AG04449 (cell line): Measurements from ENCODE around the gene DENND4A.

Experiments
- CTCF ChIA-PET: fragments of 350-600 bp; formaldehyde crosslinking; extraction: SDS; loops from one replicate; lab custom pipeline; 2021; ENCODE audit warnings: antibody characterized with exemption; lab: Yijun Ruan, JAX
- POLR2A ChIA-PET: fragments of 400-600, 350-600 bp; formaldehyde crosslinking; extraction: SDS; loops from one replicate; lab custom pipeline; 2020; ENCODE audit warnings: antibody characterized with exemption, inconsistent platforms; lab: Yijun Ruan, JAX
- DNase-seq: peaks from one replicate; pipeline ENCODE4 v3.0.0-alpha.2; 2010; ENCODE audit warnings: low read depth, low spot score
- H3K4me3 ChIP-seq: 2 replicates; pipeline ENCODE4 v1.5.1; 2011; ENCODE audit warnings: low read depth, mild to moderate bottlenecking, control low read depth, low read length
- CTCF ChIP-seq: IDR thresholded peaks from one replicate; pipeline ENCODE4 v1.5.1; 2011; ENCODE audit warnings: mild to moderate bottlenecking, moderate library complexity, low read length, control low read depth, inconsistent platforms; ENCODE audit not compliant: insufficient read depth; ENCODE audit errors: missing control alignments

Gene DENND4A

DNA sequence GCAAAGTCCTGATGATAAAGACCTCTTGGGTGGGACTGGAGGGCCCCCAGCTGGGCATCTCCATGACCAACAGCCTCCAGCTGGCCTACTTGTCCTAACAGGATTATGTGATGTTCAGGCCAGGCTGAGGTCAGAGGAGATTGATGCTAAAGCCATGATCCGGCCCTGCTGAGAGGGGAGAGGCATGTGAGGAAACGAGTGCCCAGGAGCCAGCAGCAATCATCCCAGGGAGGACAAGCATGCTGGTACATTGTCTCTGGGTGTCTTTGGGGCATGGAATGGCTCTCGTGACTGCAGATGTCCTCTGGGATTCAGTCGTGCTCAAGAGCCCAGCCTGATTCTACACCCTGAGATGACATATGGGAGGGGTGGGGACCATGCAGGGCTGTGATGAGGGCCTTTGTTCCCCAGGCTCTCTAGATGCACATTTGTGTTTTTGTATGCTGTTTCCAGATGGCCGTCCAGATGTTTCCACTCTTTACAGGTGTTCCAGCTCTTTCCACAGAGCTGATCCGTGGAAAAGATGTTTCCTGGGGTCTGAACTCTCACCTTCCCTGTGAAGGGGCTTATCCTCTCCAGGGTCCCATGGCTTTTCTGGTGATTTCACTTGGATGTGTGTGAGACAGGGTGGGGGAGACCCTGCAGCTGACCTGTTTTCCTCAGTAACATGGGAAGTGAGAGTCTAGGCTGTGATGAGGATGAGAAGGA is 150.2 kb downstream of the DENND4A start:
- CTCF ChIA-PET = interaction anchor here (0.6 to 11.0 kb wide), 8 partner anchors 10 to 337 kb away, joined by 3 to 136 read pairs (median 4); no protein-coding TSS in a partner anchor
- TF ChIP-seq CTCF = no peak
- POLR2A ChIA-PET = no interaction called here
- no peak overlapping the region for H3K4me3 ChIP-seq
- no peak for DNase-seq

DNA sequence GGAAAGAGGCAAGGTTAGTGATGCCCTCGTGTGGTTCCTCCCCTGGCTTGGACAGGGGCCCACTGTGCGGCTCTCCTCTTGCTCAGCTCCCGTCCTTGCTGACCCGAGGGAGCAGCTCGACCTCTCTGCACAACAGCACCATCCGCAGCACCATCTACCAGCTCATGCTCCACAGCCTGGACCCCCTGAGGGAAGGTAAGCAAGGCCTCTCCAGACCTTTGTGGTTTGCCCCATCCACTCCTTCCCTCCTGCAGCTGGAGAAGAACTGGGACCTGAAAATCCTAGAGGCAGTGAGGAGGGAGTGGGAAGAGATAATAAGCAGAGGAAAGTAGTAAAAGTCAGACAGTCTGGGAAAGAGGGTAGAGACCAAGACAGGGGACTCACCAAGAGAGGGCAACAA is 152.6 kb downstream of the DENND4A start:
- ChIA-PET POLR2A (no interaction called here), CTCF (interaction anchor here (0.7 to 11.0 kb wide), 26 partner anchors 10 to 650 kb away, joined by 3 to 136 read pairs (median 6); partner anchors contain the start of genes INTS14, RAB11A and SLC24A1)

GRCh38 chr15:65638681-65639089 is 153.4 kb downstream of the DENND4A start:
- ChIA-PET POLR2A (no interaction called here), CTCF (interaction anchor here (0.7 to 11.0 kb wide), 44 partner anchors 8 to 651 kb away, joined by 3 to 136 read pairs (median 5); partner anchors contain the start of genes INTS14, RAB11A and SLC24A1)
- peak; percentile 34 for DNase-seq
- H3K4me3 ChIP-seq = no peak overlapping the region
- peak; percentile 80 for TF ChIP-seq CTCF

More for the DNA sequence above, 152.6 kb downstream of the DENND4A start:
- TF ChIP-seq CTCF = no peak
- DNase-seq = no peak
- H3K4me3 ChIP-seq = no peak overlapping the region

DNA sequence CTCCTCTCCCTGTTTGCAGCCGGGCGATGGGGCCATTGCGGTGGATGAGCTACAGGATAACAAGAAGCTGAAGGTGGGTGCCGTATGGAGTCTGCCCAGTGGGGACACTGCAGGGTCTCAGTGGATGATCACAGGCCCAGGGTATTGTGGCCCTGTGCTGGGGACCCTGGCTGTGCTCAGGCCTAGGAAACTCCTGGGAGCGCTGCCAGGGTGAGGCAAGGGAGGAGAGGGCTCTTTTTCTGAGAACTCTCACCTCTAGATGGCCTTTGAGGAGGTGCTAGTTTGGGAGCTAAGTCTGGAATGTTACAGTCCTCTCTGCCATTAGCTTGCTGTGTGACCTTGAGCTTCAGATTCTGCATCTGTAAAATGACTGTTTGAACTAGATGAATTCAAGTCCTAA is 154.0 kb downstream of the DENND4A start:
- POLR2A ChIA-PET = no interaction called here
- no peak for TF ChIP-seq CTCF
- no peak overlapping the region for H3K4me3 ChIP-seq
- DNase-seq = no peak
- CTCF ChIA-PET = interaction anchor here (0.8 to 11.0 kb wide), 41 partner anchors 9 to 651 kb away, joined by 3 to 136 read pairs (median 5); partner anchors contain the start of genes INTS14, RAB11A and SLC24A1

DNA sequence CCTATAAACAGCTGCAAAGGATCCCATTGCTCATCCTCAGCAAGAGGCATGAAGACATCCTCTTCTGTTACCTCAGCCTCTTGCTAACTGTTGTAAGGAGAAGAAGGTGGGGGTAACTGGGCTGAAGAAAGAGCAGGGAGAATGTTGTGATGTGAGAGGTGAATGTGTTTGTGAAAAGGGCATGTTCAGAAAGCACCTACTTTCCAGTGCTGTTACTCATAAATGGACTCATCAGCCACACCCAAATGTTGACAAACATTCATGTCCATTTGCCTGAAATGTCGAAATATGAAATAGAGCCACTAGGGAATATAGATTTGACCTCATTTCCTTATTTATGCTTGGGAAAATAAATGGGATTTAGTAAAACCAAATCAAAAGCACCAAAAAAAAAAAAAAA is 157.7 kb downstream of the DENND4A start:
- no peak for TF ChIP-seq CTCF
- ChIA-PET POLR2A (no interaction called here), CTCF (interaction anchor here (0.7 to 11.0 kb wide), 2 partner anchors 222 to 360 kb away, joined by 3 to 136 read pairs; no protein-coding TSS in a partner anchor)
- no peak overlapping the region for H3K4me3 ChIP-seq
- no peak for DNase-seq

DNA sequence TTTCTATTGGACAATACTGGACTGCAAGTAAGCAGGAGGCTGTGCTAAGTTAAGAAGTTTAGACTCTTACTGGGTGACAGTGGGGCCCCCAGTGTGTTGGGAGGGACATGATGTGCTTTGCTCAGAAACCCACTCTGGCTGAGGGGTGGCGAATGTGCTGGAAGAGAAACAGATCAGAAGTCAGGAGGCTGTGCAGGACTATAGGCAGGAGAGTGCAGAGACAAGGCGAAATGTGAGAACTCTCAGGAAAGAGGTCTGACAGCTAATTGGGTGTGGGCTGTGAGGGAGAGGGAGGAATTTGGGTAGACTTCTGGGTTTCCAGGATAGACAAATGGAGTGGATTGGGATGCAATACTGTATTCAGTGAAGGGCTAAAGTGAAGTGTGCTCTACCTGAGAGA is 158.3 kb downstream of the DENND4A start:
- TF ChIP-seq CTCF = no peak
- no peak for DNase-seq
- CTCF ChIA-PET = interaction anchor here (11.0 kb wide), 1 partner anchor 223 kb away, joined by 136 read pairs; no protein-coding TSS in a partner anchor
- POLR2A ChIA-PET = no interaction called here
- H3K4me3 ChIP-seq = no peak overlapping the region
